ENCODE measurements around the gene COL17A1.

GRCh38 chr10:104101902-104102301 is 16.2 kb upstream of the COL17A1 start:
- no peak for TF ChIP-seq EZH2 (IDR thresholded peaks at IDR 0.05; ENCODE audit: borderline replicate concordance, low read depth, low read length, severe bottlenecking)
- TF ChIP-seq CTCF (IDR thresholded peaks at IDR 0.05; ENCODE audit: borderline replicate concordance, extremely low read depth, low read length, poor library complexity, severe bottlenecking) = no peak

Measured in DND-41 (cell line).